OCI-LY1 (cell line): Measurements from ENCODE around the gene PWP2.

ENCODE experiments used
- CTCF ChIP-seq: fragments of 200-600 bp; sonication (generic), shearing (Covaris generic); IDR thresholded peaks from 2 replicates; pipeline ENCODE4 v1.5.1; 2017; ENCODE audit warnings: mild to moderate bottlenecking, antibody characterized with exemption, low read length, moderate library complexity, mixed read lengths
- EZH2 ChIP-seq: fragments of 200-600 bp; sonication (generic), shearing (Covaris generic); IDR thresholded peaks from 2 replicates; pipeline ENCODE4 v1.8.0; 2017; ENCODE audit warnings: borderline replicate concordance, mixed run types, mild to moderate bottlenecking, antibody characterized with exemption, low read length, moderate library complexity, mixed read lengths

DNA sequence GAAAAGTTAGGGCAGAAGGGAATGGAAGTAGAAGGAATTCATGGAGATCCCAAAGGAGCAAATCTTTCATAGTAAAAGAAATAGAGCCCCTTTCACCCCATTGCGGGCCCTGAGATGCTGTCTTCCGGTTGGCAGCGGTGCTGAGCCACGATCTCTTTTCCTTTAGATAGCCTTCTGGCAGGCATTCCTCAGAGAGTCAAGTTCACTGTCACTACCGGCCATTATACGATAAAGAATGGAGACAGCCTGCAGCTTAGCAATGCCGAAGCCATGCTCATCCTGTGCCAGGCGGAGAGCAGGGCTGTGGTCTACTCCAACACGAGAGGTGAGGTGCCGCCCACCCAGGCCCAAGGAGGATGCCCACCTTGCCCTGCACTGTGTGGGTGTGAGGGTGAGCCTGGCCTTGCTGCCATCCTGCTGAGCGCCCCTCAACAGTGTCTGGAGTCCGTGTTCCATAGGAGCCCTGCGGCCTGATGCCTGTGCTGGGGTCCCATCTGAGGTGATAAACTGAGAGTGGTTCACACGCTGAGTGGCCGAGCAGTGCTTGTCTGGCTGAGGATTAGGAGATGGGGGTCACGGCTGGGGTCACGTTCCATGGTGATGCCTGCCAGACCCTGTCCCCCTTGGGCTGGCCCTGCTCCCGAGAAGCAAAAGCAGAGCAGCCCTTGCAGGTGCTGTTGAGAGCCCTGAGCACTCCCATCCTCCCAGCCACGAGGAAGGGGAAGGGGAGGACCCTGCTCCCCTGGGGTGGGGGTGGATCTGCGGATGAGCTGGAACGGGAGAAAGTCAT lies 20.4 kb upstream of the PWP2 start:
- TF ChIP-seq CTCF (no peak), EZH2 (no peak)
